Endothelial cell of umbilical vein (primary cell): ENCODE results near the gene C5. TPM values are rescaled to one million over a fixed set of nuclear protein-coding genes. Genes with fewer than 3 reads are reported as not detected.
A peak's percentile ranks its signal among the peaks of the same experiment; 100 is the strongest.

Experiments used
- BruUV-seq: library from RNA; stranded (reverse); fragments of 400-500 nt; replicated peaks from 2 replicates; lab custom pipeline; 2021; lab: Mats Ljungman, UMichigan
- CTCF ChIA-PET: fragments of 300-600, 350-600 bp; sonication (Branson Sonifier 250); formaldehyde crosslinking; loops from one replicate; lab custom pipeline; 2021; ENCODE audit warnings: antibody characterized with exemption, inconsistent platforms; lab: Charles Lee
- POLR2A ChIA-PET: fragments of 300-600, 350-600 bp; sonication (Branson Sonifier 250); formaldehyde crosslinking; loops from one replicate; lab custom pipeline; 2021; ENCODE audit warnings: antibody characterized with exemption, inconsistent platforms; lab: Charles Lee
- DNase-seq: peaks from one replicate; pipeline ENCODE4 v3.0.0-alpha.2; 2011; ENCODE audit warnings: low read depth, low spot score
- FAIRE-seq: peaks from 2 replicates; lab custom pipeline; 2011; peaks lifted over from hg19 to GRCh38; lab: Jason Lieb, UNC
- H2AFZ ChIP-seq: 2 replicates; pipeline ENCODE4 v1.6.0; 2012; ENCODE audit warnings: low read depth, low read length, control low read depth, inconsistent platforms
- H3K27ac ChIP-seq: 2 replicates; pipeline ENCODE4 v1.5.1; 2011; ENCODE audit warnings: low read depth, mild to moderate bottlenecking, control low read depth, low read length, moderate library complexity; ENCODE audit not compliant: insufficient read depth
- H3K27me3 ChIP-seq, 2 experiments: 2 replicates each; pipeline versions ENCODE4 v1.6.0 to v1.6.1; 2011; ENCODE audit warnings: low read length in 2 of 2, mixed read lengths in 1 of 2; ENCODE audit not compliant: control insufficient read depth in 2 of 2, insufficient read depth in 2 of 2
- H3K36me3 ChIP-seq, 2 experiments: 2 replicates in 1 of 2; 3 replicates in 1 of 2; pipeline ENCODE4 v1.5.1; 2011; ENCODE audit warnings: low read length in 2 of 2, mild to moderate bottlenecking in 1 of 2, moderate library complexity in 1 of 2; ENCODE audit not compliant: control insufficient read depth in 2 of 2, insufficient read depth in 2 of 2; ENCODE audit errors: extremely low read depth in 1 of 2
- H3K4me1 ChIP-seq: 3 replicates; pipeline ENCODE4 v1.5.1; 2011; ENCODE audit warnings: mild to moderate bottlenecking, low read length; ENCODE audit not compliant: control insufficient read depth, insufficient read depth; ENCODE audit errors: extremely low read depth
- H3K4me2 ChIP-seq: 2 replicates; pipeline ENCODE4 v1.6.1; 2011; ENCODE audit warnings: low read length, control low read depth, mixed read lengths; ENCODE audit not compliant: insufficient read depth
- H3K4me3 ChIP-seq, 3 experiments: fragments of 200-600 bp in 1 of 3; sonication (generic), shearing (Covaris generic) in 1 of 3; replicated peaks in 1 of 3; 2 replicates each; pipeline ENCODE4 v1.5.1; 2011 to 2016; ENCODE audit warnings: control low read depth in 3 of 3, low read length in 3 of 3, mild to moderate bottlenecking in 2 of 3, inconsistent platforms in 1 of 3, low read depth in 1 of 3, moderate library complexity in 1 of 3; ENCODE audit not compliant: insufficient read depth in 1 of 3
- H3K79me2 ChIP-seq: 2 replicates; pipeline ENCODE4 v1.6.0; 2012; ENCODE audit warnings: low read length, inconsistent platforms; ENCODE audit not compliant: control insufficient read depth, insufficient read depth
- H3K9ac ChIP-seq: replicated peaks from 2 replicates; pipeline ENCODE3; 2011; ENCODE audit warnings: low read length, control low read depth; ENCODE audit not compliant: insufficient read depth; ENCODE audit errors: extremely low read depth
- H3K9me1 ChIP-seq: replicated peaks from 3 replicates; pipeline ENCODE4 v1.6.0; 2011; ENCODE audit warnings: mild to moderate bottlenecking, low read length; ENCODE audit not compliant: control insufficient read depth, insufficient read depth; ENCODE audit errors: extremely low read depth
- H3K9me3 ChIP-seq: replicated peaks from 2 replicates; pipeline ENCODE4 v1.5.1; 2012; ENCODE audit warnings: low read length, inconsistent platforms; ENCODE audit not compliant: control insufficient read depth, insufficient read depth
- H4K20me1 ChIP-seq: replicated peaks from 2 replicates; pipeline ENCODE3; 2011; ENCODE audit warnings: mild to moderate bottlenecking, low read length; ENCODE audit not compliant: control insufficient read depth, insufficient read depth; ENCODE audit errors: extremely low read depth
- CTCF ChIP-seq, 2 donors: IDR thresholded peaks; 1 replicate in 1 of 2; 2 replicates in 1 of 2; pipeline ENCODE4 v1.5.1; 2011; ENCODE audit warnings: low read length in 2 of 2, mild to moderate bottlenecking in 2 of 2, moderate library complexity in 2 of 2, control low read depth in 1 of 2, inconsistent platforms in 1 of 2, low read depth in 1 of 2; ENCODE audit not compliant: insufficient read depth in 1 of 2; ENCODE audit errors: extremely low read depth in 1 of 2
- EZH2 ChIP-seq: IDR thresholded peaks from 2 replicates; pipeline ENCODE4 v1.6.1; 2012; ENCODE audit warnings: borderline replicate concordance, low read depth, mild to moderate bottlenecking, moderate library complexity, low read length, inconsistent platforms; ENCODE audit not compliant: severe bottlenecking
- FOS ChIP-seq: IDR thresholded peaks from 2 replicates; pipeline ENCODE4 v1.6.1; 2011; ENCODE audit warnings: mild to moderate bottlenecking, low read length, moderate library complexity, borderline replicate concordance; ENCODE audit not compliant: insufficient read depth
- GATA2 ChIP-seq: IDR thresholded peaks from 2 replicates; pipeline ENCODE4 v1.7.0; 2011; ENCODE audit warnings: low read depth, mild to moderate bottlenecking, moderate library complexity, mixed read lengths, low read length; ENCODE audit not compliant: insufficient read length, insufficient read depth
- JUN ChIP-seq: IDR thresholded peaks from 2 replicates; pipeline ENCODE4 v1.6.1; 2011; ENCODE audit warnings: borderline replicate concordance, low read depth; ENCODE audit not compliant: insufficient read length, insufficient read depth
- MAX ChIP-seq: IDR thresholded peaks from 2 replicates; pipeline ENCODE4 v1.6.1; 2011; ENCODE audit not compliant: insufficient read depth, insufficient read length
- MYC ChIP-seq: IDR thresholded peaks from one replicate; pipeline ENCODE4 v1.6.1; 2011; ENCODE audit warnings: mild to moderate bottlenecking, low read depth, low read length
- POLR2A ChIP-seq: IDR thresholded peaks from 2 replicates; pipeline ENCODE4 v1.6.1; 2012; ENCODE audit warnings: low read depth, mild to moderate bottlenecking, control low read depth, low read length
- dilution Hi-C: fragments of 300-500 bp; cut with MboI; formaldehyde crosslinking; loops from one replicate; pipeline ENCODE4 v1.15.0; 2019; ENCODE audit warnings: low sequenced_read_pairs; ENCODE audit not compliant: extremely low pct_ligation_motif_present
- intact Hi-C: fragments of 100-400 bp; cut with micrococcal nuclease; formaldehyde crosslinking; loops from one replicate; pipeline ENCODE4 v1.10.0; 2022
- polyA plus RNA-seq, 4 experiments: library from polyadenylated mRNA; depleted of rRNA in 3 of 4; stranded (reverse) in 3 of 4; unstranded in 1 of 4; fragments of >200 nt; gene quantifications; 2 replicates each; pipeline versions ENCODE4 v1.2.1 to v1.2.3, GENCODE V29; 2011 to 2012; ENCODE audit warnings: missing spikeins in 1 of 4
- total RNA-seq: library from RNA; stranded (reverse); gene quantifications from 2 replicates; pipeline ENCODE4 v1.2.3, GENCODE V29; 2021

The C5 gene
- total and polyA plus RNA-seq, 2 donors (not counting 3 experiments of a cell fraction or from before 2014, with no cell fraction given) = 0.79 to 1.6 TPM

DNA sequence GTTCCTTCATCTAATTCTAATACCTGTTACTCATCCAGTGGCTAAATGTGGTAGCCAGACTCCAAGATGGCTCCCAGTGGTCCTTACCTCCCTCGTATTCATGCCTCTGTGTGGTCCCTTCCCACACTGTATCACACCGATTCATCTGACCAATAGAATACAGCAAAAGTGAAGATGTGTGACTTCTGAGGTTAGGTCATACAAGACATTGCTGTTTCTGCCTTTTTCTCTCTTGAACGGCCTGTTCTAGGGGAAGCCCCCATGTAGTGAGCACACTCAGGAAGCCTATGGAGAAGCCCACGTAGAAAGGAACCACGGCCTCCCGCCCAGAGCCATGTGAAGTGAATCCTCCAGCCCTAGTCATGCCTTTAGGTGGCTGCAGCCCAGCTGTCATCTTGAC is 9.4 kb upstream of the C5 start:
- H3K27ac ChIP-seq = no peak overlapping the region
- H4K20me1 ChIP-seq = no peaks in the 10 kb centered on the region
- no peaks in the 10 kb centered on the region for H3K27me3 ChIP-seq
- POLR2A ChIA-PET = interaction anchor here (1.0 kb wide), 1 partner anchor 164 kb away, joined by 3 read pairs; no protein-coding TSS in a partner anchor
- DNase-seq (no peak), FAIRE-seq (no peak)
- peaks cover 27% of the 10 kb centered on the region for H3K4me1 ChIP-seq
- dilution Hi-C loops (no loop called here), intact Hi-C loops (loop anchor here (5.0 kb wide), 1 partner anchor 437 kb away; no protein-coding TSS in a partner anchor)
- H3K36me3 ChIP-seq = no peaks in the 10 kb centered on the region
- H2AFZ ChIP-seq = peak overlapping the region; percentile 27
- H3K9me1 ChIP-seq = no peaks in the 10 kb centered on the region
- CTCF ChIA-PET = interaction anchor here (0.6 to 9.1 kb wide), 48 partner anchors 9 to 448 kb away, joined by 3 to 305 read pairs (median 4); partner anchors contain the start of genes C5, CNTRL, FBXW2 and PHF19
- no peak overlapping the region for H3K9ac ChIP-seq
- H3K4me3 ChIP-seq = no peak overlapping the region
- no peak overlapping the region for H3K4me2 ChIP-seq
- BruUV-seq = no TSS peak
- H3K79me2 ChIP-seq = no peaks in the 10 kb centered on the region
- H3K9me3 ChIP-seq = no peaks in the 10 kb centered on the region
- TF ChIP-seq EZH2 (no peak), POLR2A (no peak), MAX (no peak), JUN (no peak), GATA2 (no peak), MYC (no peak), CTCF (IDR thresholded peaks at IDR 0.05; ENCODE audit: extremely low read depth in 1 of 2, insufficient read depth in 1 of 2, low read depth in 1 of 2, low read length in 2 of 2) (no peak), FOS (no peak)
